ENCODE results near the gene GLO1.

DNA sequence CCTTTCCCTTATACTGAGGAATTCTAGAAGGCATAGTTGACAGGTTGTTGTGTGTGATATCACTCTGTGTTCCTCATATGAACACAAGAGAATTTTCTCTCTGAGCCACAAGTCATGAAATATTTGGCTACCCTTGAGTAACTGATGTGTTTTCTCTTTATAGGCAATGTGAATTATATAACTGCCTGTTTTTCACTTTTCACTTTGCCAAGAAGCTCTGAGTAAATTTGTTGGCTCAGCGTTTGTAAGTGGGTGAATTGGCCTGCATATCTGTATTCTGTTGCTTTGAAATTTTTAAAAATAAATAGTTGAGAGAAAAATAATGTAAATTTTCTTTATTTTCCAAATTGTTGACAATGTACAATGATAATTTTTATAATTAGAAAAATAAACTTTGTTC, 58.0 kb downstream of the GLO1 start:
- no peak for TF ChIP-seq RXRA (IDR thresholded peaks at IDR 0.05)
- TF ChIP-seq, protein P1, sequence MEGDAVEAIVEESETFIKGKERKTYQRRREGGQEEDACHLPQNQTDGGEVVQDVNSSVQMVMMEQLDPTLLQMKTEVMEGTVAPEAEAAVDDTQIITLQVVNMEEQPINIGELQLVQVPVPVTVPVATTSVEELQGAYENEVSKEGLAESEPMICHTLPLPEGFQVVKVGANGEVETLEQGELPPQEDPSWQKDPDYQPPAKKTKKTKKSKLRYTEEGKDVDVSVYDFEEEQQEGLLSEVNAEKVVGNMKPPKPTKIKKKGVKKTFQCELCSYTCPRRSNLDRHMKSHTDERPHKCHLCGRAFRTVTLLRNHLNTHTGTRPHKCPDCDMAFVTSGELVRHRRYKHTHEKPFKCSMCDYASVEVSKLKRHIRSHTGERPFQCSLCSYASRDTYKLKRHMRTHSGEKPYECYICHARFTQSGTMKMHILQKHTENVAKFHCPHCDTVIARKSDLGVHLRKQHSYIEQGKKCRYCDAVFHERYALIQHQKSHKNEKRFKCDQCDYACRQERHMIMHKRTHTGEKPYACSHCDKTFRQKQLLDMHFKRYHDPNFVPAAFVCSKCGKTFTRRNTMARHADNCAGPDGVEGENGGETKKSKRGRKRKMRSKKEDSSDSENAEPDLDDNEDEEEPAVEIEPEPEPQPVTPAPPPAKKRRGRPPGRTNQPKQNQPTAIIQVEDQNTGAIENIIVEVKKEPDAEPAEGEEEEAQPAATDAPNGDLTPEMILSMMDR (IDR thresholded peaks at IDR 0.05; ENCODE audit: low read depth, low read length, missing input control), result no peak
- no peak for TF ChIP-seq YY1 (IDR thresholded peaks at IDR 0.05)
